HEK293T (cell line): ENCODE results near the gene TJP1.

Source experiments
- CTCF ChIA-PET: fragments of 350-600 bp; formaldehyde crosslinking; extraction: SDS; loops from one replicate; lab custom pipeline; 2021; ENCODE audit warnings: antibody characterized with exemption, inconsistent platforms; lab: Yijun Ruan, JAX
- POLR2A ChIA-PET: fragments of 350-600 bp; formaldehyde crosslinking; extraction: SDS; loops from one replicate; lab custom pipeline; 2020; ENCODE audit warnings: antibody characterized with exemption, inconsistent platforms; lab: Yijun Ruan, JAX
- DNase-seq: peaks from one replicate; pipeline ENCODE4 v3.0.0; 2012; ENCODE audit warnings: mixed read lengths; ENCODE audit errors: extremely low spot score
- ARNT ChIP-seq: fragments of 450-650 bp; IDR thresholded peaks from 2 replicates; pipeline ENCODE4 v1.6.1; 2017; ENCODE audit warnings: mild to moderate bottlenecking
- BHLHE40 ChIP-seq: fragments of 450-650 bp; IDR thresholded peaks from 2 replicates; pipeline ENCODE4 v1.6.1; 2016; ENCODE audit warnings: mild to moderate bottlenecking, moderate library complexity, borderline replicate concordance
- CTBP1 ChIP-seq: fragments of 450-650 bp; IDR thresholded peaks from 2 replicates; pipeline ENCODE4 v1.6.1; 2016; ENCODE audit warnings: borderline replicate concordance
- ELF4 ChIP-seq: fragments of 450-650 bp; IDR thresholded peaks from 2 replicates; pipeline ENCODE4 v1.6.1; 2017; ENCODE audit warnings: antibody characterized with exemption
- FOXA1 ChIP-seq: fragments of 450-650 bp; IDR thresholded peaks from 2 replicates; pipeline ENCODE4 v1.6.1; 2016; ENCODE audit warnings: mild to moderate bottlenecking
- FOXK2 ChIP-seq: fragments of 450-650 bp; IDR thresholded peaks from 2 replicates; pipeline ENCODE4 v1.6.1; 2016; ENCODE audit warnings: mild to moderate bottlenecking
- FOXM1 ChIP-seq: fragments of 450-650 bp; IDR thresholded peaks from 2 replicates; pipeline ENCODE4 v1.6.1; 2017; ENCODE audit warnings: mild to moderate bottlenecking, borderline replicate concordance
- HDGF ChIP-seq: fragments of 450-650 bp; IDR thresholded peaks from 2 replicates; pipeline ENCODE4 v1.6.1; 2017; ENCODE audit warnings: antibody characterized with exemption, borderline replicate concordance
- L3MBTL2 ChIP-seq: fragments of 450-650 bp; conservative IDR thresholded peaks from 2 replicates; pipeline ENCODE4 v1.6.1; 2016; ENCODE audit warnings: mild to moderate bottlenecking
- LEF1 ChIP-seq: fragments of 450-650 bp; IDR thresholded peaks from 2 replicates; pipeline ENCODE4 v1.6.1; 2017; ENCODE audit warnings: mild to moderate bottlenecking, borderline replicate concordance
- NFRKB ChIP-seq: fragments of 450-650 bp; IDR thresholded peaks from 2 replicates; pipeline ENCODE4 v1.6.1; 2016; ENCODE audit warnings: mild to moderate bottlenecking, moderate library complexity
- PKNOX1 ChIP-seq: fragments of 450-650 bp; IDR thresholded peaks from 2 replicates; pipeline ENCODE4 v1.6.1; 2016
- SP1 ChIP-seq: fragments of 450-650 bp; IDR thresholded peaks from 2 replicates; pipeline ENCODE4 v1.6.1; 2017
- SUZ12 ChIP-seq: fragments of 450-650 bp; IDR thresholded peaks from 2 replicates; pipeline ENCODE4 v1.6.1; 2016; ENCODE audit warnings: mild to moderate bottlenecking
- TARDBP ChIP-seq: fragments of 450-650 bp; IDR thresholded peaks from 2 replicates; pipeline ENCODE4 v1.6.1; 2016
- ZNF384 ChIP-seq: fragments of 450-650 bp; IDR thresholded peaks from 2 replicates; pipeline ENCODE4 v1.6.1; 2016

The TJP1 gene

GRCh38 chr15:29832709-29833108, 10.4 kb upstream of the TJP1 start:
- CTCF ChIA-PET, result no interaction called here
- POLR2A ChIA-PET, result no interaction called here
- DNase-seq, result no peak
- no peak for TF ChIP-seq FOXK2
- no peak for TF ChIP-seq ELF4
- no peak for TF ChIP-seq NFRKB
- no peak for TF ChIP-seq TARDBP
- TF ChIP-seq L3MBTL2, result no peak
- TF ChIP-seq HDGF, result no peak
- TF ChIP-seq CTBP1, result no peak
- TF ChIP-seq LEF1, result no peak
- TF ChIP-seq FOXM1, result no peak
- TF ChIP-seq ZNF384, result no peak
- TF ChIP-seq SP1, result no peak

GRCh38 chr15:29826908-29827820, 4.9 kb upstream of the TJP1 start:
- TF ChIP-seq L3MBTL2, result no peak
- TF ChIP-seq ELF4, result no peak
- no peak for TF ChIP-seq ARNT
- no peak for TF ChIP-seq ZNF384
- no peak for TF ChIP-seq FOXM1
- no peak for TF ChIP-seq FOXA1
- TF ChIP-seq CTBP1, result no peak
- ChIA-PET POLR2A (interaction anchor here (1.3 kb wide), 1 partner anchor 99 kb away, joined by 3 read pairs; no protein-coding TSS in a partner anchor), CTCF (interaction anchor here (0.6 kb wide), 1 partner anchor 134 kb away, joined by 4 read pairs; no protein-coding TSS in a partner anchor)
- DNase-seq, result no peak

- POLR2A ChIA-PET, result no interaction called here
- CTCF ChIA-PET, result interaction anchor here (0.6 kb wide), 1 partner anchor 43 kb away, joined by 4 read pairs; no protein-coding TSS in a partner anchor
- TF ChIP-seq FOXM1 (no peak), ARNT (no peak)
- DNase-seq, result no peak
These were observed 3.0 kb upstream of the TJP1 start for GRCh38 chr15:29825227-29825626.

GRCh38 chr15:29822684-29823459, 604 bp upstream of the TJP1 start:
- POLR2A ChIA-PET, result interaction anchor here (0.6 to 2.6 kb wide), 2 partner anchors 19 to 48 kb away, joined by 3 to 10 read pairs; no protein-coding TSS in a partner anchor
- DNase-seq, result peak; percentile 21
- TF ChIP-seq FOXK2 (no peak), L3MBTL2 (peak; percentile 86)
- CTCF ChIA-PET, result no interaction called here

DNA sequence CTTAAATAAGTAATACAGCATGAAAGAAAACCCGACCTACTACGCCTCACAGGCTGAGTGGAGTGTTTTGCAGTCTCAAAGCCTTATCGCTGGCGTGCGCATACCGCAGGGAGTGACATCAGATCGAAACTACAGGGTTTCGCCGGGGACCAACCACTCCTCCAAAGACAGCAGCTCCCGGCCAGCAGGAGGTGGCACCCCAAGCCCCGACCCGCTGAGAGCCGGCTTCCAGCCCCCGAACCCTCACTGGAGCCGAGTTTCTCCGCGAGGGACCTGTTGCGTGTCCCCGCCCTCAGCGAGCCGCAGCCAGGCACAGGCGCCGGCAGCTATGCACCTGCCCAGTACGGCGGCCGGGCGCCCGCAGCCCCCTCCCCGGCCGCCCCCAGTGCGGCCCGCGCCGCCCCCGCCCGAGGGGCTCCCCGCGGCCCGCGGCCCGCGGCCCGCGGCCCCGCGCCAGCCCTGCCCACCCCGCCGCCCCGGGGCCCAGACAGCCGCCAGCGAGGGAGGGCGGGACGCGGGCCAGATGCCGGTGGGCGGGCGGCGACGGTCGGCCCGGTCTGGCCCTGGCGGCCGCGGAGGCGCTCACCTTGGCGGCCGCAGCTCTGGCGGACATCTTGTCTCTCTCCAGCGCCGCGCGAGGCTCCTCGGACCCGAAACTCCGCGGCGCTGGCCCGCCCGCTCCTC, 710 bp downstream of the TJP1 start:
- CTCF ChIA-PET, result interaction anchor here (1.5 kb wide), 1 partner anchor 104 kb away, joined by 5 read pairs; no protein-coding TSS in a partner anchor
- peak; percentile 46 for DNase-seq
- TF ChIP-seq NFRKB (no peak), ZNF384 (no peak), HDGF (no peak), TARDBP (no peak), BHLHE40 (no peak), PKNOX1 (no peak), SP1 (no peak), LEF1 (no peak), FOXK2 (no peak), ELF4 (no peak), L3MBTL2 (no peak), CTBP1 (no peak), FOXM1 (no peak), FOXA1 (no peak), SUZ12 (no peak), ARNT (no peak)
- POLR2A ChIA-PET, result interaction anchor here (1.1 to 2.6 kb wide), 5 partner anchors 13 to 104 kb away, joined by 3 to 18 read pairs (median 6); no protein-coding TSS in a partner anchor

DNA sequence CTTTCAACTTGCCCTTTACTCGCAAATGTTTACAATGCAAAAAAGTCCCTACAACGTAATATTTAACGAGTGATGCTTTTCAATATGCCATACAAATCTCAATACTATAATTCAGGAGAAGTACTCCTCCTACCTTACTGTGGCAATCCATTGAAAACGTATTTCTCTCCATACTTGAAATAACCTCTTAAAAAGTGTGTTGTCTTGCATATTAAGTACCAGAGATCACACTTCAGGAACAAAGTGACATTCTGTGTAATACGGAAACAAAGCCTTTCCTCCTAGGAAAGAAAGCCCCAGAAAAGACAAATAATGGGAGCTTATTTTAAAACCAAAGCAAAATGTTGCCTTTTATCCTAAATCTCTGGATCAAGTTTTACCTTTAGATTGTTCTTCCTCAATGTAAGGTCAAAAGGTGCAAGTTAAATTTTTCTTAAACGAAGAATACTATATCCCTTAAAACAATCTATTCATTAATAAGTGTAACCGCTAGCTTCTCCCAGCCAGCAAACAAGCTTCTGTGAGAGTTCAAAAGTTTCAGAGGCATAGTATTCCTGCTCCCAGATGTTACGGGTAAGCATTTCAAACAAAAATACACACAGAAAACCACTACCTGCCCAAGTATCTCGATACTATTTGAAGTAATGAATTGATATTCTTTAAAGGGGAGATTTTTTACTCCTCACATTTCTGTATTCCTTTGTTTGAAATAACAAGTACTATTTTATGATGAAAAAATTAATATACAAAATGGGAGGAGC, 1.7 kb downstream of the TJP1 start:
- POLR2A ChIA-PET, result interaction anchor here (1.4 to 2.6 kb wide), 4 partner anchors 14 to 105 kb away, joined by 5 to 18 read pairs (median 8); no protein-coding TSS in a partner anchor
- no peak for DNase-seq
- CTCF ChIA-PET, result interaction anchor here (0.7 to 1.5 kb wide), 2 partner anchors 105 to 136 kb away, joined by 3 to 5 read pairs; no protein-coding TSS in a partner anchor
- TF ChIP-seq CTBP1, result no peak
- TF ChIP-seq TARDBP, result no peak
- TF ChIP-seq SP1, result no peak
- no peak for TF ChIP-seq ELF4
- no peak for TF ChIP-seq ZNF384
- no peak for TF ChIP-seq NFRKB
- no peak for TF ChIP-seq BHLHE40
- no peak for TF ChIP-seq FOXK2
- no peak for TF ChIP-seq SUZ12
- no peak for TF ChIP-seq LEF1
- TF ChIP-seq PKNOX1, result no peak
- TF ChIP-seq HDGF, result no peak
- TF ChIP-seq FOXA1, result no peak
- no peak for TF ChIP-seq L3MBTL2
- no peak for TF ChIP-seq FOXM1
